Transverse colon (tissue), 4 donors: ENCODE data around the gene ACE.

Source experiments
- POLR2AphosphoS5 ChIP-seq, 3 donors: sonication (generic); formaldehyde crosslinking; IDR thresholded peaks; one replicate each; pipeline ENCODE4 v1.6.1; 2016; ENCODE audit warnings: antibody characterized with exemption in 3 of 3
- TF ChIP-seq, protein P1 (sequence below), 5 experiments: fragments of 200-600 bp in 3 of 5; fragments of 450-650 bp in 2 of 5; sonication (generic) in 3 of 5; IDR thresholded peaks; 1 replicate in 2 of 5; 2 replicates in 3 of 5; pipeline ENCODE4 v1.5.1; 2016 to 2017; ENCODE audit warnings: antibody characterized with exemption in 5 of 5, inconsistent platforms in 3 of 5, mild to moderate bottlenecking in 2 of 5, moderate library complexity in 1 of 5

DNA sequence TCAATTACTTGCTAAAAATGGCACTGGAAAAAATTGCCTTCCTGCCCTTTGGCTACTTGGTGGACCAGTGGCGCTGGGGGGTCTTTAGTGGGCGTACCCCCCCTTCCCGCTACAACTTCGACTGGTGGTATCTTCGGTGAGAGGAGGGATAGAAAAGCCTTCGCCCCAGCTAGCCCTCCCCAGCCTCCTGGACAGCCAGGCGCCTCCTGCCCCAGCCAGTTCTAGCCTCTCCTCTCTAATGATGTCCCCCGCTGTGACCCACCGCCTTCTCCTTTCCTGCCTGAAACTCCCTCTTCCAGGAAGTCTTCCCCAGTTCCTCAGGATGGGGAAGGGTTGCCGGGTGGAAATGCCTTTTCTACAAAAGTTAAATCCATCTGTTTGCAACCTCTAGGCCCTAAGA lies 6.2 kb downstream of the ACE start:
- TF ChIP-seq, protein P1, sequence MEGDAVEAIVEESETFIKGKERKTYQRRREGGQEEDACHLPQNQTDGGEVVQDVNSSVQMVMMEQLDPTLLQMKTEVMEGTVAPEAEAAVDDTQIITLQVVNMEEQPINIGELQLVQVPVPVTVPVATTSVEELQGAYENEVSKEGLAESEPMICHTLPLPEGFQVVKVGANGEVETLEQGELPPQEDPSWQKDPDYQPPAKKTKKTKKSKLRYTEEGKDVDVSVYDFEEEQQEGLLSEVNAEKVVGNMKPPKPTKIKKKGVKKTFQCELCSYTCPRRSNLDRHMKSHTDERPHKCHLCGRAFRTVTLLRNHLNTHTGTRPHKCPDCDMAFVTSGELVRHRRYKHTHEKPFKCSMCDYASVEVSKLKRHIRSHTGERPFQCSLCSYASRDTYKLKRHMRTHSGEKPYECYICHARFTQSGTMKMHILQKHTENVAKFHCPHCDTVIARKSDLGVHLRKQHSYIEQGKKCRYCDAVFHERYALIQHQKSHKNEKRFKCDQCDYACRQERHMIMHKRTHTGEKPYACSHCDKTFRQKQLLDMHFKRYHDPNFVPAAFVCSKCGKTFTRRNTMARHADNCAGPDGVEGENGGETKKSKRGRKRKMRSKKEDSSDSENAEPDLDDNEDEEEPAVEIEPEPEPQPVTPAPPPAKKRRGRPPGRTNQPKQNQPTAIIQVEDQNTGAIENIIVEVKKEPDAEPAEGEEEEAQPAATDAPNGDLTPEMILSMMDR (IDR thresholded peaks at IDR 0.05) = no peak
- TF ChIP-seq POLR2AphosphoS5 (IDR thresholded peaks at IDR 0.05) = no peak
